GM12873 (cell line): ENCODE results near the gene NDST4.

ENCODE experiments used
- CTCF ChIP-seq: IDR thresholded peaks from 2 replicates; pipeline ENCODE4 v1.5.1; 2012; ENCODE audit warnings: low read depth, mild to moderate bottlenecking, moderate library complexity, low read length, control low read depth; ENCODE audit not compliant: insufficient read depth; ENCODE audit errors: missing control alignments

The NDST4 gene

DNA sequence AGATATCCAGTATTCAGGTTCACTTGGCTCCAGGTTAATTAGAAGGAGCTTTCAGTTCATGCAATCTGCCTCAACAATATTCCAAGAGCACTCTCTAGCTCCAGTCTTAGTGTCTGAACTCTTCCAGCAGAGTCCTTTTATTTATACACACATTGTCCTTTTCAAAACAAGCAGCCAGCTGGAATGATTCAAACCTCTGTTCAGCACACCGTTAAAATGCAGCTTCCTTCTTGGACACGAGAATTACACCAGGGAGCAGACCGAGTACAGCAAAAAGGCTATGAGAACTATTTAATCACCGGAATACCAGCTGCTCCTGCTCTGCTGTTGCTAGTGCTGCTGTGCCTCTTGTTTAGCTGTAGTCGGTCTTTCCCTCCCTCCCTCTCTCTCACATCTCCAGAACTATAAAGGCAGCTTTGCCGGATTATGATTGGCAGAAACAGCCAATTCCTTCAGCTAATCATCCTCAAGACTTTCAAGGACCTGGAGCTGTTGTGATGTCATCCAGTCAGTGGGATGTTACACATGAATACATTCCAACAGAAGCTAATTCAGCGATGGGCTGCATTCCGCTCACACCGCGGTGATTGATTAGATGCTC is at the start of gene NDST4:
NDST4 (minus strand) TSS at position 115 of the 601 bp plus-strand sequence. CDS start 36,584 bp downstream, outside the sequence.
- TF ChIP-seq CTCF: no peak

GRCh38 chr4:115159141-115159540 is 45.7 kb upstream of the NDST4 start:
- no peak for TF ChIP-seq CTCF

- TF ChIP-seq CTCF: no peak
These were observed 44.9 kb upstream of the NDST4 start for GRCh38 chr4:115158296-115158695.

DNA sequence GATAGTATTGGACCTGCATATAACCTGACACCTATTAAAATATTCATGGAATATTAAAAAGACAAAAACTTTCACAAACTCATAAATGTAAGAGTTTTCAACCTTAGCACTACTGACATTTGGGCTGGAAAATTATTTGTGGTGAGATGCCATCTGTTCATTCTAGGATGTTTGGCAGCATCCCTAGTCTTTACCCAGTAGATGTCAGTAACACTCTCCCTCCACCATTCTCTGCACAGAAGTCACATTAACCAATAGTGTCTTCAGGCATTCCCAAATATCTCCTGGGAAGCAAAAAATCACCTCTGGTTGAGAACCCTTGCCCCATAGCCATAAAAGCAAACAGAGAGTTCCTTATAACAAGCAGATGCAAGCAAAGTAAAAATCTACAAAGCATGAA is 41.4 kb upstream of the NDST4 start:
- TF ChIP-seq CTCF: no peak

DNA sequence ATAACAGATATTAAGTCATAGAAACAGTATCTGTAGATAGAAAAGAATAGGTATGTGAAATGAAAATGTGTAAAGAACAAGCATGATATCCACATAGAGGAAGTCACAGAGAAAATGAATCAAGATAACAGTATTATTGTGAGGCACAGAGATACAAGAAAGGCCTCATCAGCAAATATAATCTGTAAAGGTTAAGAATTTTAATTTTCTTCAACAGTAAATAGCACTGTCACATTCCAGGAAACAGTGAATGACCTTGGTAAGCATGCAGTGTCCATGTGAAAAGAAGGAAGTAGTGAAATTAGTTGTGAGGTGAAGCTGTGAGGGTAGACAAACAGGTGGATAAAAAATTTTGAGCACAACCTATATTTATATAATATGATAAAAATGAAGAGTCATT is 39.5 kb upstream of the NDST4 start:
- TF ChIP-seq CTCF: no peak

GRCh38 chr4:115152081-115152480 is 38.7 kb upstream of the NDST4 start:
- TF ChIP-seq CTCF: no peak

- no peak for TF ChIP-seq CTCF
These were observed 35.7 kb upstream of the NDST4 start for GRCh38 chr4:115149106-115149505.
